ENCODE measurements around the gene PELI2.

DNA sequence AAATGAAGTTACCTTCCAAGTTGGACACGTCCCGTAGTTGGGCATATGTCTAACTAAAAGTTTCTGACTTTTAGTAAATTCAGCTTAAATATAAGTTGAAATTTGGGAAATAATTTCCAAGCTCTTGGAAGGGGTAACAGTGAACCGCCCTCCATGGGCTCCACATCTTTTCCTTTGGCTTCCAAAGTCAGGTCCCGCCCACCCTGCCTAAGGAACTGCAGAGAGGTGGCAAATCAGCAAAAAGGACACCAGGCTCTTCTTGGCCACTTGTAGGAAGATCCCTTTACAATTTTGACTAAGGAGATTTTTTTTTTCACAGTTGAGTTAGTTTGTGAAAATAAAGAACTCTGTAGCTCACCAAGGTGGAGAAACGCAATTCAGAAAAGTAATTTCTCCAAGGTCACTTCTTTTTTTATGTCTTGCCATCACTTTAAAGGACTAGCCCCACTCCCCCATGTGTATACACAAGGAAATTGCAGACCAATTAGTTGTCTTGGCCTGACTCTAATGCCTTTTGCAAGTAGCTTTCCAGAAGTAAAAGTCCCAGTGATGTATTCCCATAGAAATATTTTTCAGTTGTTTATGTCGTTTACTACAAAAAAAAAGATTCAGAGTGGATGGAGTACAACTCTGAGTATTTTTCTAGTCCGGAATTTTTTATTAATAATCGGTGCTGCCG is 181.2 kb downstream of the PELI2 start:
- no peak for TF ChIP-seq POLR2A (IDR thresholded peaks at IDR 0.05)
- TF ChIP-seq, protein P1, sequence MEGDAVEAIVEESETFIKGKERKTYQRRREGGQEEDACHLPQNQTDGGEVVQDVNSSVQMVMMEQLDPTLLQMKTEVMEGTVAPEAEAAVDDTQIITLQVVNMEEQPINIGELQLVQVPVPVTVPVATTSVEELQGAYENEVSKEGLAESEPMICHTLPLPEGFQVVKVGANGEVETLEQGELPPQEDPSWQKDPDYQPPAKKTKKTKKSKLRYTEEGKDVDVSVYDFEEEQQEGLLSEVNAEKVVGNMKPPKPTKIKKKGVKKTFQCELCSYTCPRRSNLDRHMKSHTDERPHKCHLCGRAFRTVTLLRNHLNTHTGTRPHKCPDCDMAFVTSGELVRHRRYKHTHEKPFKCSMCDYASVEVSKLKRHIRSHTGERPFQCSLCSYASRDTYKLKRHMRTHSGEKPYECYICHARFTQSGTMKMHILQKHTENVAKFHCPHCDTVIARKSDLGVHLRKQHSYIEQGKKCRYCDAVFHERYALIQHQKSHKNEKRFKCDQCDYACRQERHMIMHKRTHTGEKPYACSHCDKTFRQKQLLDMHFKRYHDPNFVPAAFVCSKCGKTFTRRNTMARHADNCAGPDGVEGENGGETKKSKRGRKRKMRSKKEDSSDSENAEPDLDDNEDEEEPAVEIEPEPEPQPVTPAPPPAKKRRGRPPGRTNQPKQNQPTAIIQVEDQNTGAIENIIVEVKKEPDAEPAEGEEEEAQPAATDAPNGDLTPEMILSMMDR (IDR thresholded peaks at IDR 0.05): no peak

Measured in lower leg skin (tissue), 3 donors.